Panc1 (cell line): ENCODE results near the gene UTY. TPM values are rescaled to one million over a fixed set of nuclear protein-coding genes. Genes with fewer than 3 reads are reported as not detected.

Experiments
- ATAC-seq: fragments of 200-7000 bp; cut with Tn5 transposase; 2 replicates; pipeline ENCODE4 v1.9.1; 2020; ENCODE audit warnings: mild to moderate bottlenecking, moderate library complexity
- BruUV-seq: library from RNA; stranded (reverse); fragments of 400-500 nt; replicated peaks from 2 replicates; lab custom pipeline; 2021; lab: Mats Ljungman, UMichigan
- CTCF ChIA-PET: fragments of 300-600 bp; sonication (Branson Sonifier 250); formaldehyde crosslinking; loops from one replicate; lab custom pipeline; 2022; ENCODE audit warnings: antibody characterized with exemption; lab: Charles Lee
- POLR2A ChIA-PET: fragments of 300-600 bp; sonication (Branson Sonifier 250); formaldehyde crosslinking; loops from one replicate; lab custom pipeline; 2022; ENCODE audit warnings: antibody characterized with exemption; lab: Charles Lee
- DNase-seq: peaks from one replicate; pipeline ENCODE4 v3.0.0-alpha.2; 2010; ENCODE audit warnings: low read depth, low spot score
- H3K27ac ChIP-seq: 2 replicates; pipeline ENCODE4 v1.5.1; 2011; ENCODE audit warnings: mild to moderate bottlenecking, low read length, inconsistent platforms
- H3K27me3 ChIP-seq: fragments of 200-500 bp; sonication (Bioruptor generic); 2 replicates; pipeline ENCODE4 v1.6.0; 2014; ENCODE audit warnings: low read length, inconsistent platforms; ENCODE audit not compliant: control insufficient read depth, insufficient read depth
- H3K36me3 ChIP-seq: fragments of 200-500 bp; sonication (Bioruptor generic); 2 replicates; pipeline ENCODE4 v1.5.1; 2014; ENCODE audit warnings: inconsistent platforms, mild to moderate bottlenecking, low read length, moderate library complexity; ENCODE audit not compliant: control insufficient read depth, insufficient read depth
- H3K4me1 ChIP-seq: 2 replicates; pipeline ENCODE4 v1.5.1; 2011; ENCODE audit warnings: inconsistent platforms, mild to moderate bottlenecking, low read length, moderate library complexity; ENCODE audit not compliant: control insufficient read depth, insufficient read depth
- H3K4me3 ChIP-seq, 2 experiments: 2 replicates each; pipeline ENCODE4 v1.5.1; 2011 to 2012; ENCODE audit warnings: low read depth in 2 of 2, low read length in 2 of 2, mild to moderate bottlenecking in 2 of 2, inconsistent platforms in 1 of 2, moderate library complexity in 1 of 2
- H3K9me3 ChIP-seq: fragments of 200-500 bp; sonication (Bioruptor generic); 2 replicates; pipeline ENCODE4 v1.5.1; 2014; ENCODE audit warnings: low read depth, mild to moderate bottlenecking, inconsistent platforms, low read length, moderate library complexity; ENCODE audit not compliant: control insufficient read depth, insufficient read depth
- POLR2AphosphoS5 ChIP-seq: IDR thresholded peaks from 2 replicates; pipeline ENCODE4 v1.6.1; 2012; ENCODE audit warnings: mild to moderate bottlenecking, low read depth, low read length, moderate library complexity
- SIN3A ChIP-seq: IDR thresholded peaks from 2 replicates; pipeline ENCODE4 v1.6.1; 2012; ENCODE audit warnings: low read depth, mild to moderate bottlenecking, low read length, moderate library complexity, borderline replicate concordance; ENCODE audit not compliant: insufficient read depth
- TCF7L2 ChIP-seq: IDR thresholded peaks from 2 replicates; pipeline ENCODE4 v1.6.1; 2011; ENCODE audit warnings: mild to moderate bottlenecking, low read depth, low read length, inconsistent platforms
- in situ Hi-C: cut with HindIII; loops from 2 replicates; pipeline ENCODE4 v1.10.0; 2016; ENCODE audit warnings: low sequenced_read_pairs, low pct_unique_long_range_greater_than_20kb
- intact Hi-C: fragments of 100-400 bp; cut with micrococcal nuclease; formaldehyde crosslinking; loops from one replicate; pipeline ENCODE4 v1.10.0; 2022; ENCODE audit not compliant: unreplicated experiment
- total RNA-seq: library from RNA; stranded (reverse); gene quantifications from one replicate; pipeline ENCODE4 v1.2.1, GENCODE V29; 2021; ENCODE audit not compliant: unreplicated experiment
- TF ChIP-seq, protein P1 (sequence below), 2 experiments: IDR thresholded peaks; 2 replicates each; pipeline ENCODE4 v1.6.1; 2011 to 2012; ENCODE audit warnings: low read depth in 2 of 2, control low read depth in 1 of 2, low read length in 1 of 2, mild to moderate bottlenecking in 1 of 2, moderate library complexity in 1 of 2; ENCODE audit not compliant: insufficient read depth in 1 of 2
- TF ChIP-seq, protein P2 (sequence below): fragments of 450-650 bp; IDR thresholded peaks from 2 replicates; pipeline ENCODE4 v1.5.1; 2017; ENCODE audit warnings: mild to moderate bottlenecking

UTY gene
- total RNA-seq, 1 experiment from 2014 or later: 0.10 TPM

DNA sequence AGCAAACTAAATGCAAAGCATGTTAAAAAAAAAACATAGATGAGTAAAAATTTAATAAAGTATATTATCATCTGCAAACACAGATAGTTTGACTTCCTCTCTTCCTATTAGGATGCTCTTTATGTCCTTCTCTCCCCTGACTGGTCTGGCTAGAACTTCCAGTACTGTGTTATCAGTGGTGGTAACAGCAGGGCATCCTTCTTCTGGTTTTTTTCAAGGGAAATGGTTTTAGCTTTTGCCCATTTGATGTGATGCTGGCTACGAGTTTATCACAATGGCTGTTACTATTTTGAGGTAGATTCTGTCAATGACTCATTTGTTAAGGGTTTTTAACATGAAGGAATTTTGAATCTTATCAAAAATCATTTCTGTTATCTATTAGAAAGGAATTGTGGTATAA, 34.3 kb downstream of the UTY start:
- TF ChIP-seq, protein P1, sequence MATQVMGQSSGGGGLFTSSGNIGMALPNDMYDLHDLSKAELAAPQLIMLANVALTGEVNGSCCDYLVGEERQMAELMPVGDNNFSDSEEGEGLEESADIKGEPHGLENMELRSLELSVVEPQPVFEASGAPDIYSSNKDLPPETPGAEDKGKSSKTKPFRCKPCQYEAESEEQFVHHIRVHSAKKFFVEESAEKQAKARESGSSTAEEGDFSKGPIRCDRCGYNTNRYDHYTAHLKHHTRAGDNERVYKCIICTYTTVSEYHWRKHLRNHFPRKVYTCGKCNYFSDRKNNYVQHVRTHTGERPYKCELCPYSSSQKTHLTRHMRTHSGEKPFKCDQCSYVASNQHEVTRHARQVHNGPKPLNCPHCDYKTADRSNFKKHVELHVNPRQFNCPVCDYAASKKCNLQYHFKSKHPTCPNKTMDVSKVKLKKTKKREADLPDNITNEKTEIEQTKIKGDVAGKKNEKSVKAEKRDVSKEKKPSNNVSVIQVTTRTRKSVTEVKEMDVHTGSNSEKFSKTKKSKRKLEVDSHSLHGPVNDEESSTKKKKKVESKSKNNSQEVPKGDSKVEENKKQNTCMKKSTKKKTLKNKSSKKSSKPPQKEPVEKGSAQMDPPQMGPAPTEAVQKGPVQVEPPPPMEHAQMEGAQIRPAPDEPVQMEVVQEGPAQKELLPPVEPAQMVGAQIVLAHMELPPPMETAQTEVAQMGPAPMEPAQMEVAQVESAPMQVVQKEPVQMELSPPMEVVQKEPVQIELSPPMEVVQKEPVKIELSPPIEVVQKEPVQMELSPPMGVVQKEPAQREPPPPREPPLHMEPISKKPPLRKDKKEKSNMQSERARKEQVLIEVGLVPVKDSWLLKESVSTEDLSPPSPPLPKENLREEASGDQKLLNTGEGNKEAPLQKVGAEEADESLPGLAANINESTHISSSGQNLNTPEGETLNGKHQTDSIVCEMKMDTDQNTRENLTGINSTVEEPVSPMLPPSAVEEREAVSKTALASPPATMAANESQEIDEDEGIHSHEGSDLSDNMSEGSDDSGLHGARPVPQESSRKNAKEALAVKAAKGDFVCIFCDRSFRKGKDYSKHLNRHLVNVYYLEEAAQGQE (IDR thresholded peaks at IDR 0.05; ENCODE audit: insufficient read depth in 1 of 2, low read depth in 2 of 2, low read length in 1 of 2): no peak
- Histone ChIP-seq H3K27ac (no peak overlapping the region), H3K27me3 (no peaks in the 10 kb centered on the region), H3K4me3 (no peak overlapping the region), H3K4me1 (no peaks in the 10 kb centered on the region), H3K36me3 (no peaks in the 10 kb centered on the region), H3K9me3 (no peaks in the 10 kb centered on the region)
- CTCF ChIA-PET: no interaction called here
- BruUV-seq: no TSS peak
- ATAC-seq: no peak
- in situ Hi-C loops (no loop called here), intact Hi-C loops (no loop called here)
- POLR2A ChIA-PET: no interaction called here
- no peak for DNase-seq

DNA sequence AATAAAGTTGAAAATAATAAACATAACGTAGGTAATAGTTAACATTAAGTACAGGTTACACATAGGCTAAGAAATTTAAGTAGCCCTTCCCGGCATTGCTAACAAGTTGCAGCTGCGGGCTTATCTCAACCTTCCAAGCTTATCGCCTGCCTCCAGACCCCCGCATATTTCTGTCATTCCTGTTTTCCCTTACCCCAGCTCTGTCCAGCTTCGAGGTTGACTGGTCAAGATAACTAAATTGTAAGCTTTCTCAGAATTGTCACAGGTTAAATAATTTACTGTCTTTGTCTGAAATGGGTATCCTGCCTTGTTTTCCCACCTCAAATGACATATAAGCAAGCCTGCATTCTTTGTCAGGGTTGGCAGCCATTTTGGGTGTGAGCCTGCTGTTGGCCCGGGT, 36.7 kb downstream of the UTY start:
- no peaks in the 10 kb centered on the region for H3K9me3 ChIP-seq
- H3K27me3 ChIP-seq: no peaks in the 10 kb centered on the region
- no peaks in the 10 kb centered on the region for H3K36me3 ChIP-seq
- intact Hi-C loops: no loop called here
- ChIA-PET CTCF (no interaction called here), POLR2A (no interaction called here)
- TF ChIP-seq TCF7L2: no peak
- no peak for TF ChIP-seq POLR2AphosphoS5
- TF ChIP-seq, protein P2, sequence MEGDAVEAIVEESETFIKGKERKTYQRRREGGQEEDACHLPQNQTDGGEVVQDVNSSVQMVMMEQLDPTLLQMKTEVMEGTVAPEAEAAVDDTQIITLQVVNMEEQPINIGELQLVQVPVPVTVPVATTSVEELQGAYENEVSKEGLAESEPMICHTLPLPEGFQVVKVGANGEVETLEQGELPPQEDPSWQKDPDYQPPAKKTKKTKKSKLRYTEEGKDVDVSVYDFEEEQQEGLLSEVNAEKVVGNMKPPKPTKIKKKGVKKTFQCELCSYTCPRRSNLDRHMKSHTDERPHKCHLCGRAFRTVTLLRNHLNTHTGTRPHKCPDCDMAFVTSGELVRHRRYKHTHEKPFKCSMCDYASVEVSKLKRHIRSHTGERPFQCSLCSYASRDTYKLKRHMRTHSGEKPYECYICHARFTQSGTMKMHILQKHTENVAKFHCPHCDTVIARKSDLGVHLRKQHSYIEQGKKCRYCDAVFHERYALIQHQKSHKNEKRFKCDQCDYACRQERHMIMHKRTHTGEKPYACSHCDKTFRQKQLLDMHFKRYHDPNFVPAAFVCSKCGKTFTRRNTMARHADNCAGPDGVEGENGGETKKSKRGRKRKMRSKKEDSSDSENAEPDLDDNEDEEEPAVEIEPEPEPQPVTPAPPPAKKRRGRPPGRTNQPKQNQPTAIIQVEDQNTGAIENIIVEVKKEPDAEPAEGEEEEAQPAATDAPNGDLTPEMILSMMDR: no peak
- no peak for TF ChIP-seq SIN3A
- TF ChIP-seq, protein P1 (IDR thresholded peaks at IDR 0.05; ENCODE audit: insufficient read depth in 1 of 2, low read depth in 2 of 2, low read length in 1 of 2): no peak
- DNase-seq (no peak), ATAC-seq (no peak)
- H3K4me1 ChIP-seq: no peaks in the 10 kb centered on the region
- no peak overlapping the region for H3K27ac ChIP-seq
- no peak overlapping the region for H3K4me3 ChIP-seq
- in situ Hi-C loops: no loop called here
- no TSS peak for BruUV-seq
